MCF 10A (cell line): ENCODE data around the gene TMUB1. TPM values are rescaled to one million over a fixed set of nuclear protein-coding genes. Genes with fewer than 3 reads are reported as not detected.

Experiments
- BruUV-seq: library from RNA; stranded (reverse); fragments of 400-500 nt; replicated peaks from 2 replicates; lab custom pipeline; 2021; lab: Mats Ljungman, UMichigan
- CTCF ChIA-PET: fragments of 300-600 bp; sonication (Branson Sonifier 250); formaldehyde crosslinking; extraction: SDS; loops from one replicate; lab custom pipeline; 2021; ENCODE audit warnings: antibody characterized with exemption, inconsistent platforms; lab: Yijun Ruan, JAX
- POLR2A ChIA-PET: fragments of 300-600, 350-650 bp; sonication (Branson Sonifier 250); formaldehyde crosslinking; extraction: SDS; loops from one replicate; lab custom pipeline; 2020; ENCODE audit warnings: antibody characterized with exemption, inconsistent platforms; lab: Yijun Ruan, JAX
- DNase-seq: peaks from one replicate; pipeline ENCODE4 v3.0.0-alpha.2; 2018; ENCODE audit not compliant: unreplicated experiment
- H3K27ac Mint-ChIP-seq: one replicate; pipeline ENCODE4 v1.8.0; 2022; ENCODE audit warnings: mild to moderate bottlenecking, low read depth, mixed read lengths; ENCODE audit not compliant: unreplicated experiment
- H3K27me3 Mint-ChIP-seq: one replicate; pipeline ENCODE4 v1.8.0; 2022; ENCODE audit warnings: mixed read lengths; ENCODE audit not compliant: insufficient read depth, unreplicated experiment
- H3K36me3 Mint-ChIP-seq: one replicate; pipeline ENCODE4 v1.8.0; 2022; ENCODE audit warnings: mild to moderate bottlenecking, moderate library complexity, mixed read lengths; ENCODE audit not compliant: insufficient read depth, unreplicated experiment
- H3K4me1 Mint-ChIP-seq: one replicate; pipeline ENCODE4 v1.8.0; 2022; ENCODE audit warnings: mixed read lengths; ENCODE audit not compliant: insufficient read depth, unreplicated experiment
- H3K4me3 Mint-ChIP-seq: one replicate; pipeline ENCODE4 v1.8.0; 2022; ENCODE audit warnings: mild to moderate bottlenecking, moderate library complexity, mixed read lengths; ENCODE audit not compliant: unreplicated experiment
- H3K9me3 Mint-ChIP-seq: one replicate; pipeline ENCODE4 v1.8.0; 2022; ENCODE audit warnings: mixed read lengths; ENCODE audit not compliant: unreplicated experiment
- intact Hi-C: fragments of 100-400 bp; cut with micrococcal nuclease; formaldehyde crosslinking; loops from 2 replicates; pipeline ENCODE4 v1.14.1; 2022
- total RNA-seq: library from RNA; stranded (reverse); gene quantifications from 2 replicates; pipeline ENCODE4 v1.2.3, GENCODE V29; 2022
- TF ChIP-seq, protein P1 (sequence below): fragments of 200-600 bp; IDR thresholded peaks from one replicate; pipeline ENCODE4 v1.8.0; 2022; ENCODE audit warnings: antibody characterized with exemption, mild to moderate bottlenecking; ENCODE audit not compliant: unreplicated experiment

The TMUB1 gene
- total RNA-seq, 1 experiment from 2014 or later: 30.1 TPM

DNA sequence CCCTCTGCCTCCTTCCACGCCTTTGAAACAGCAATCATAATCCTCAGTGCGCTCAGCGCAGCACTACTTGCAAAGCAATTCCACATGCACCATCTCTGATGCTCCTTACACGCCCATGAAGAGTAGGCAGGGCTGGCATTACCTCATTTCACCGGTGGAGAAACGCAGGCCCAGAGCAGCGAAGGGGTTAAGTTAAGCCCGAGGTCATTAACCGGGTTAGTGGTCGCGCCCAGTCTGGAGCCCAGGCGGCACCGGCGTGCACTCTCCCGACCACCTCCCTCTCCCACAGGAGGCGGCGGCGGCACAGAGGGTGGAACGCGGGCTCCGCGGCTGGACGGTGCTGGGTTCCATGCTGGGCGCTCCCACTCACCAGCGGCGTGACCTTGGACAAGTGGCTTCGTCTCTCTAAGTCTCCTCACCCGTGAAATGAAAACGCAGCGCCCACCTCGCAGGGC lies 3.2 kb downstream of the TMUB1 start:
- POLR2A ChIA-PET: interaction anchor here (0.8 to 10.0 kb wide), 6 partner anchors 17 to 100 kb away, joined by 3 to 151 read pairs (median 8); partner anchors contain the start of genes ABCB8, CDK5 and SLC4A2
- Mint-ChIP-seq H3K27me3 (no peaks in the 10 kb centered on the region), H3K36me3 (peaks cover 23% of the 10 kb centered on the region), H3K4me3 (peak overlapping the region; percentile 91), H3K27ac (peak overlapping the region; percentile 83), H3K9me3 (no peaks in the 10 kb centered on the region), H3K4me1 (peaks cover 26% of the 10 kb centered on the region)
- DNase-seq: peak; percentile 17
- CTCF ChIA-PET: interaction anchor here (0.5 to 1.0 kb wide), 5 partner anchors 11 to 50 kb away, joined by 3 read pairs; no protein-coding TSS in a partner anchor
- intact Hi-C loops: loop anchor here (1.0 to 2.0 kb wide), 2 partner anchors 21 to 51 kb away; partner anchors contain the start of genes ABCB8 and SLC4A2
- TF ChIP-seq, protein P1, sequence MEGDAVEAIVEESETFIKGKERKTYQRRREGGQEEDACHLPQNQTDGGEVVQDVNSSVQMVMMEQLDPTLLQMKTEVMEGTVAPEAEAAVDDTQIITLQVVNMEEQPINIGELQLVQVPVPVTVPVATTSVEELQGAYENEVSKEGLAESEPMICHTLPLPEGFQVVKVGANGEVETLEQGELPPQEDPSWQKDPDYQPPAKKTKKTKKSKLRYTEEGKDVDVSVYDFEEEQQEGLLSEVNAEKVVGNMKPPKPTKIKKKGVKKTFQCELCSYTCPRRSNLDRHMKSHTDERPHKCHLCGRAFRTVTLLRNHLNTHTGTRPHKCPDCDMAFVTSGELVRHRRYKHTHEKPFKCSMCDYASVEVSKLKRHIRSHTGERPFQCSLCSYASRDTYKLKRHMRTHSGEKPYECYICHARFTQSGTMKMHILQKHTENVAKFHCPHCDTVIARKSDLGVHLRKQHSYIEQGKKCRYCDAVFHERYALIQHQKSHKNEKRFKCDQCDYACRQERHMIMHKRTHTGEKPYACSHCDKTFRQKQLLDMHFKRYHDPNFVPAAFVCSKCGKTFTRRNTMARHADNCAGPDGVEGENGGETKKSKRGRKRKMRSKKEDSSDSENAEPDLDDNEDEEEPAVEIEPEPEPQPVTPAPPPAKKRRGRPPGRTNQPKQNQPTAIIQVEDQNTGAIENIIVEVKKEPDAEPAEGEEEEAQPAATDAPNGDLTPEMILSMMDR: no peak
- BruUV-seq: TSS peak; percentile 46

DNA sequence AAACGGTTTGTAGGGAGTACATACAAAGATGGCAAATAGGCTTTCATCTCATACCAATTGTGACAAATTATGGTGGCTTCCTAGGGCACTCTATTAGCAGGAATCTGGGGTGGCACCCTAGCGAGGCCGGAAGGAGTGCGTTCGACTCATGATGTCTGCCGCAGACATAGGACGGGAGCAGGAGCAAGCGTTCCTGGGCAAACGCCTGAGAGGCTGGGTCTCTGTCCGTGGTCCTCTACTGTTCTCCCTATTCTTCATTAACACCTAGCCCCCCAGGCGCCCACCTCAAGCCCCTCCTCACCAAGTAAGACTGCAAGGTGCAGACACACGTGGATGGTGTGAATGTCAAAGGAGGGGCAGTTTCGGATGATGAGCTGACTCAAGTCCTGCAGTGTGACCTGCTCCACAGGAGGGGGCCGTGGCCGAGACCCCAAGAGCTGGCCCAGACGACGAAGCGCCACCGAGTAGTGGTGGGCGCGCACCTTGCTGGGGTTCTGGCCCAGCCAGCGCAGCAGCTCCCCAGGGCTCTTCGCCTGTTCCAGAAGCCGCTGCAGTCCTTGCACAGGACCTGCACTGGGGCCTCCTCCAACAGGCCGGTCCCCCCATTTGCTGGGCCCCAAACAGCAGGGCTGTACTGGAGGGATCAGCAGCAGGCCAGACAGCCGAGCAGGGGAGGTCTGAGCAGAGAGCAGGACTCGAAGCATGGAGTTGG lies 3.9 kb downstream of the TMUB1 start:
- BruUV-seq: no TSS peak
- H3K36me3 Mint-ChIP-seq: peaks cover 29% of the 10 kb centered on the region
- TF ChIP-seq, protein P1: no peak
- H3K9me3 Mint-ChIP-seq: no peaks in the 10 kb centered on the region
- intact Hi-C loops: no loop called here
- H3K4me1 Mint-ChIP-seq: peaks cover 24% of the 10 kb centered on the region
- DNase-seq: no peak
- POLR2A ChIA-PET: interaction anchor here (0.6 to 1.1 kb wide), 2 partner anchors 16 to 39 kb away, joined by 3 read pairs; no protein-coding TSS in a partner anchor
- CTCF ChIA-PET: interaction anchor here (0.5 to 0.6 kb wide), 2 partner anchors 23 to 40 kb away, joined by 3 read pairs; no protein-coding TSS in a partner anchor
- no peaks in the 10 kb centered on the region for H3K27me3 Mint-ChIP-seq
- peak overlapping the region; percentile 91 for H3K4me3 Mint-ChIP-seq
- peak overlapping the region; percentile 83 for H3K27ac Mint-ChIP-seq

DNA sequence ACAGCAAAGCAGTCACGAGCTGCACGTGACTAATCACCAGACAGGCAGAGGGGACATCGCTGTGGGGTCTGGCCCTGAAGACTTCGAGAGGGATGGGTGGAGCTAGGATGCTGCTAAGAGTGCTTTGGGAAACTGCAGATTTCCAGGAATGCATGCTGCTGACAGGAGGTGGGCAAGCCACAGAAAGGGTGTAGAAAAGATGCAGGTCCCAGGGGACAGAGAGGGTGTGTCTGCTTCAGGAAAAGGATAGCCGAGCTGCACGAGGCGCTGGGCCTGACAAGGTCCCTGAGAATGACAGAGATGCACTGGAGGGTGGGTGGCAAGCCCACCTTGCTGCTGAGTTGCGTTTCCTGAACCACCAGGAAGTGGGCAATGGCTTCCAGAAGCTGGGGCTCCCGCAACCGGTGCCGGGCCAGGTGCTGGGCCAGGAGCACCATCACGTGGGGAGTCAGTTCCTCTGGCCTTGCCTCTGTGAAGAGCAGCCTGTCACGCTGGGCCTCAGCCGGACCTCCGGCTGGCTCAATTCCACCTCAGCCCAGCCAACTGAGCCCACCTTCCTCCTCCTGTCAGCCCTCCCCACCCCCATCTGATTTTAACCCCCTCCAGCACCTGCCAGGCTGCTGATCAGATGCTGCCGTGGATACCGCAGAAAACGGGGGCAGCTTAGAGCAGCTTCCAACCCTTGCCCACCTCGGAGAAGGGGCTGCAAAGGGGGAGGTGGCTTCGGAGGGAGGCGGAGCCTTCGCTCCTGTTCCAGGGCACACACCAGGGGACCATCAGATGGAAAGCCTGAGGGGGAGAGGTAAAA lies 4.9 kb downstream of the TMUB1 start:
- POLR2A ChIA-PET: interaction anchor here (0.6 to 2.4 kb wide), 5 partner anchors 11 to 50 kb away, joined by 3 to 7 read pairs (median 3); partner anchors contain the start of gene ABCB8
- TF ChIP-seq, protein P1: no peak
- peaks cover 39% of the 10 kb centered on the region for H3K36me3 Mint-ChIP-seq
- CTCF ChIA-PET: interaction anchor here (0.7 to 1.5 kb wide), 3 partner anchors 18 to 293 kb away, joined by 4 read pairs; no protein-coding TSS in a partner anchor
- no peaks in the 10 kb centered on the region for H3K27me3 Mint-ChIP-seq
- H3K27ac Mint-ChIP-seq: no peak overlapping the region
- no peak for DNase-seq
- BruUV-seq: no TSS peak
- H3K9me3 Mint-ChIP-seq: no peaks in the 10 kb centered on the region
- intact Hi-C loops: no loop called here
- H3K4me1 Mint-ChIP-seq: peaks cover 24% of the 10 kb centered on the region
- peak overlapping the region; percentile 91 for H3K4me3 Mint-ChIP-seq
